Caco-2 (cell line): ENCODE data around the gene CIZ1. TPM values are rescaled to one million over a fixed set of nuclear protein-coding genes. Genes with fewer than 3 reads are reported as not detected.

ENCODE experiments used
- BruUV-seq: library from RNA; stranded (reverse); fragments of 400-500 nt; replicated peaks from 2 replicates; lab custom pipeline; 2021; lab: Mats Ljungman, UMichigan
- CTCF ChIA-PET: fragments of 300-600 bp; sonication (Branson Sonifier 250); formaldehyde crosslinking; loops from one replicate; lab custom pipeline; 2022; ENCODE audit warnings: antibody characterized with exemption; lab: Charles Lee
- POLR2A ChIA-PET: fragments of 300-600 bp; sonication (Branson Sonifier 250); formaldehyde crosslinking; loops from one replicate; lab custom pipeline; 2022; ENCODE audit warnings: antibody characterized with exemption; lab: Charles Lee
- DNase-seq, 2 experiments: peaks; one replicate each; pipeline versions ENCODE4 v3.0.0 to v3.0.0-alpha.2; 2020 to 2022
- H3K27me3 ChIP-seq: replicated peaks from 2 replicates; pipeline ENCODE4 v1.6.0; 2011; ENCODE audit warnings: low read length; ENCODE audit not compliant: control insufficient read depth, insufficient read depth
- H3K36me3 ChIP-seq: 2 replicates; pipeline ENCODE4 v1.5.1; 2011; ENCODE audit warnings: low read length; ENCODE audit not compliant: control insufficient read depth, insufficient read depth
- H3K4me1 ChIP-seq: fragments of 250-450 bp; sonication (Bioruptor Pico); 2 replicates; pipeline ENCODE4 v1.5.1; 2020; ENCODE audit warnings: mild to moderate bottlenecking
- H3K4me3 ChIP-seq: 2 replicates; pipeline ENCODE4 v1.5.1; 2011; ENCODE audit warnings: low read depth, mild to moderate bottlenecking, control low read depth, low read length
- H3K9me3 ChIP-seq: fragments of 250-450 bp; sonication (Bioruptor Pico); 2 replicates; pipeline ENCODE4 v1.5.1; 2020; ENCODE audit warnings: mild to moderate bottlenecking, moderate library complexity
- H3K27ac Mint-ChIP-seq: one replicate; pipeline ENCODE4 v1.8.0; 2022; ENCODE audit warnings: mixed read lengths; ENCODE audit not compliant: unreplicated experiment
- H3K27me3 Mint-ChIP-seq: one replicate; pipeline ENCODE4 v1.8.0; 2022; ENCODE audit warnings: mixed read lengths; ENCODE audit not compliant: insufficient read depth, unreplicated experiment
- H3K36me3 Mint-ChIP-seq: one replicate; pipeline ENCODE4 v1.8.0; 2022; ENCODE audit warnings: mild to moderate bottlenecking, mixed read lengths; ENCODE audit not compliant: insufficient read depth, unreplicated experiment
- H3K4me1 Mint-ChIP-seq: one replicate; pipeline ENCODE4 v1.8.0; 2022; ENCODE audit warnings: low read depth, mixed read lengths; ENCODE audit not compliant: unreplicated experiment
- H3K4me3 Mint-ChIP-seq: one replicate; pipeline ENCODE4 v1.8.0; 2022; ENCODE audit warnings: mild to moderate bottlenecking, moderate library complexity, mixed read lengths; ENCODE audit not compliant: unreplicated experiment
- H3K9me3 Mint-ChIP-seq: one replicate; pipeline ENCODE4 v1.8.0; 2022; ENCODE audit warnings: mixed read lengths; ENCODE audit not compliant: unreplicated experiment
- CTCF ChIP-seq, 2 experiments: fragments of 200-600 bp in 1 of 2; IDR thresholded peaks; 1 replicate in 1 of 2; 2 replicates in 1 of 2; pipeline versions ENCODE4 v1.5.1 to v1.8.0; 2011 to 2022; ENCODE audit warnings: antibody characterized with exemption in 1 of 2, control low read depth in 1 of 2, inconsistent platforms in 1 of 2, low read depth in 1 of 2, low read length in 1 of 2, mild to moderate bottlenecking in 1 of 2, moderate library complexity in 1 of 2; ENCODE audit not compliant: insufficient read depth in 1 of 2, severe bottlenecking in 1 of 2, unreplicated experiment in 1 of 2
- intact Hi-C: fragments of 100-400 bp; cut with micrococcal nuclease; formaldehyde crosslinking; loops from one replicate; pipeline ENCODE4 v1.10.0; 2022; ENCODE audit not compliant: unreplicated experiment
- total RNA-seq: library from RNA; stranded (reverse); gene quantifications from 2 replicates; pipeline ENCODE4 v1.2.3, GENCODE V29; 2022

The CIZ1 gene
- total RNA-seq, 1 experiment from 2014 or later: 187 TPM

- no peaks in the 10 kb centered on the region for H3K27me3 Mint-ChIP-seq
- Histone ChIP-seq H3K27me3 (no peaks in the 10 kb centered on the region), H3K4me1 (0 out of 2 replicates have a peak, but pooled peaks cover 7% of the 10 kb centered on the region), H3K36me3 (no peaks in the 10 kb centered on the region), H3K4me3 (peak overlapping the region; percentile 98), H3K9me3 (no peaks in the 10 kb centered on the region)
- H3K36me3 Mint-ChIP-seq: peaks cover 45% of the 10 kb centered on the region
- H3K9me3 Mint-ChIP-seq: no peaks in the 10 kb centered on the region
- ChIA-PET CTCF (interaction anchor here (0.7 to 1.9 kb wide), 8 partner anchors 9 to 83 kb away, joined by 3 to 10 read pairs (median 5); partner anchors contain the start of genes BBLN, DNM1, GOLGA2 and SWI5), POLR2A (interaction anchor here (0.5 to 1.3 kb wide), 3 partner anchors 26 to 146 kb away, joined by 3 to 5 read pairs (median 4); partner anchors contain the start of genes GOLGA2 and SWI5)
- H3K4me3 Mint-ChIP-seq: peak overlapping the region; percentile 89
- H3K4me1 Mint-ChIP-seq: peaks cover 8% of the 10 kb centered on the region
- no TSS peak for BruUV-seq
- intact Hi-C loops: loop anchor here (1.0 to 10.0 kb wide), 3 partner anchors 11 to 152 kb away; partner anchors contain the start of genes DNM1, PTGES2 and SLC27A4
- TF ChIP-seq CTCF (IDR thresholded peaks at IDR 0.05; ENCODE audit: insufficient read depth in 1 of 2, low read depth in 1 of 2, low read length in 1 of 2, severe bottlenecking in 1 of 2, unreplicated experiment in 1 of 2): peak in 1 of 2 experiments; percentile 15
- DNase-seq: peak; percentile 92 to 96
- H3K27ac Mint-ChIP-seq: peak overlapping the region; percentile 80
These were observed 1.4 kb upstream of the CIZ1 start for GRCh38 chr9:128192601-128193371.

GRCh38 chr9:128190516-128191405, 611 bp downstream of the CIZ1 start:
- Mint-ChIP-seq H3K27ac (peak overlapping the region; percentile 96), H3K36me3 (peaks cover 46% of the 10 kb centered on the region), H3K27me3 (no peaks in the 10 kb centered on the region), H3K9me3 (no peaks in the 10 kb centered on the region), H3K4me1 (peaks cover 8% of the 10 kb centered on the region), H3K4me3 (peak overlapping the region; percentile 89)
- ChIA-PET POLR2A (interaction anchor here (0.6 to 1.6 kb wide), 4 partner anchors 21 to 256 kb away, joined by 3 to 5 read pairs (median 4); partner anchors contain the start of gene BBLN), CTCF (interaction anchor here (0.6 to 1.4 kb wide), 5 partner anchors 28 to 254 kb away, joined by 3 to 5 read pairs (median 3); partner anchors contain the start of genes GOLGA2 and SWI5)
- H3K9me3 ChIP-seq: no peaks in the 10 kb centered on the region
- intact Hi-C loops: loop anchor here (5.0 to 10.0 kb wide), 2 partner anchors 63 to 154 kb away; partner anchors contain the start of genes PTGES2 and SLC27A4
- 0 out of 2 replicates have a peak, but pooled peaks cover 7% of the 10 kb centered on the region for H3K4me1 ChIP-seq
- BruUV-seq: TSS peak; percentile 26
- no peak for DNase-seq
- no peaks in the 10 kb centered on the region for H3K27me3 ChIP-seq
- H3K4me3 ChIP-seq: peak overlapping the region; percentile 98
- H3K36me3 ChIP-seq: peaks cover 3% of the 10 kb centered on the region
- TF ChIP-seq CTCF (IDR thresholded peaks at IDR 0.05; ENCODE audit: insufficient read depth in 1 of 2, low read depth in 1 of 2, low read length in 1 of 2, severe bottlenecking in 1 of 2, unreplicated experiment in 1 of 2): no peak
